IMR-90 (cell line): ENCODE measurements around the gene TAPT1. TPM values are rescaled to one million over a fixed set of nuclear protein-coding genes. Genes with fewer than 3 reads are reported as not detected.

Experiments used
- ATAC-seq: fragments of 200-7000 bp; cut with Tn5 transposase; 2 replicates; pipeline ENCODE4 v1.9.1; 2020; ENCODE audit warnings: low read depth, mild to moderate bottlenecking, moderate library complexity
- BruUV-seq: library from RNA; stranded (reverse); fragments of 400-500 nt; replicated peaks from 2 replicates; lab custom pipeline; 2021; lab: Mats Ljungman, UMichigan
- CTCF ChIA-PET: fragments of 300-600 bp; formaldehyde crosslinking; extraction: SDS; loops from one replicate; lab custom pipeline; 2021; ENCODE audit warnings: antibody characterized with exemption; lab: Yijun Ruan, JAX
- POLR2A ChIA-PET: fragments of 300-600 bp; sonication (Branson Sonifier 250); formaldehyde crosslinking; loops from one replicate; lab custom pipeline; 2022; ENCODE audit warnings: antibody characterized with exemption; ENCODE audit not compliant: unreplicated experiment; lab: Charles Lee
- DNase-seq: peaks from one replicate; pipeline ENCODE4 v3.0.0; 2013
- H2AFZ ChIP-seq: replicated peaks from 2 replicates; pipeline ENCODE3; 2013; ENCODE audit warnings: low read length, mild to moderate bottlenecking; ENCODE audit not compliant: poor library complexity
- H2AK5ac ChIP-seq: 2 replicates; pipeline ENCODE4 v1.6.1; 2013; ENCODE audit warnings: low read depth, low read length, inconsistent platforms
- H2AK9ac ChIP-seq: replicated peaks from 2 replicates; pipeline ENCODE3; 2013; ENCODE audit warnings: mild to moderate bottlenecking, low read depth, low read length, moderate library complexity; ENCODE audit not compliant: poor library complexity
- H2BK120ac ChIP-seq: 2 replicates; pipeline ENCODE4 v1.6.1; 2013; ENCODE audit warnings: low read depth, low read length, inconsistent platforms
- H2BK15ac ChIP-seq: 3 replicates; pipeline ENCODE4 v1.6.1; 2013; ENCODE audit warnings: low read depth, low read length, inconsistent platforms
- H2BK20ac ChIP-seq: 2 replicates; pipeline ENCODE4 v1.6.1; 2013; ENCODE audit warnings: low read depth, mild to moderate bottlenecking, inconsistent platforms, low read length, moderate library complexity
- H2BK5ac ChIP-seq: 2 replicates; pipeline ENCODE4 v1.6.1; 2013; ENCODE audit warnings: mild to moderate bottlenecking, low read depth, low read length, inconsistent platforms; ENCODE audit not compliant: poor library complexity, severe bottlenecking
- H3K14ac ChIP-seq: replicated peaks from 2 replicates; pipeline ENCODE4 v1.6.1; 2013; ENCODE audit warnings: low read depth, low read length, inconsistent platforms
- H3K18ac ChIP-seq: 2 replicates; pipeline ENCODE4 v1.6.1; 2013; ENCODE audit warnings: low read depth, low read length, control low read depth
- H3K23ac ChIP-seq: 2 replicates; pipeline ENCODE4 v1.6.1; 2013; ENCODE audit warnings: low read depth, low read length, inconsistent platforms
- H3K27ac ChIP-seq: 2 replicates; pipeline ENCODE4 v1.5.1; 2013; ENCODE audit warnings: mild to moderate bottlenecking, control low read depth, low read length; ENCODE audit not compliant: insufficient read depth
- H3K27me3 ChIP-seq: 2 replicates; pipeline ENCODE4 v1.6.1; 2013; ENCODE audit warnings: low read length; ENCODE audit not compliant: control insufficient read depth, insufficient read depth
- H3K36me3 ChIP-seq: 2 replicates; pipeline ENCODE4 v1.6.1; 2013; ENCODE audit warnings: low read length, mixed read lengths; ENCODE audit not compliant: control insufficient read depth, insufficient read depth
- H3K4ac ChIP-seq: 2 replicates; pipeline ENCODE4 v1.6.1; 2013; ENCODE audit warnings: low read depth, low read length, inconsistent platforms
- H3K4me1 ChIP-seq: 2 replicates; pipeline ENCODE4 v1.6.1; 2013; ENCODE audit warnings: low read length, mixed read lengths; ENCODE audit not compliant: control insufficient read depth, insufficient read depth
- H3K4me2 ChIP-seq: 2 replicates; pipeline ENCODE4 v1.6.1; 2013; ENCODE audit warnings: low read depth, mild to moderate bottlenecking, control low read depth, low read length, moderate library complexity
- H3K4me3 ChIP-seq: 2 replicates; pipeline ENCODE4 v1.5.1; 2013; ENCODE audit warnings: low read depth, mild to moderate bottlenecking, control low read depth, low read length, moderate library complexity; ENCODE audit not compliant: insufficient read depth
- H3K56ac ChIP-seq: 2 replicates; pipeline ENCODE4 v1.6.1; 2013; ENCODE audit warnings: low read length, inconsistent platforms; ENCODE audit not compliant: insufficient read depth; ENCODE audit errors: extremely low read depth
- H3K79me1 ChIP-seq, 2 experiments: 2 replicates each; pipeline ENCODE4 v1.6.1; 2013; ENCODE audit warnings: low read length in 2 of 2, inconsistent platforms in 1 of 2, low read depth in 1 of 2
- H3K9ac ChIP-seq: 2 replicates; pipeline ENCODE4 v1.6.1; 2013; ENCODE audit warnings: low read depth, low read length, control low read depth
- H3K9me1 ChIP-seq: 2 replicates; pipeline ENCODE4 v1.6.1; 2013; ENCODE audit warnings: low read length, inconsistent platforms; ENCODE audit not compliant: insufficient read depth
- H3K9me3 ChIP-seq: 2 replicates; pipeline ENCODE4 v1.6.1; 2013; ENCODE audit warnings: low read length; ENCODE audit not compliant: control insufficient read depth, insufficient read depth
- H4K20me1 ChIP-seq: 2 replicates; pipeline ENCODE4 v1.6.1; 2013; ENCODE audit warnings: low read length, inconsistent platforms; ENCODE audit not compliant: insufficient read depth
- H4K5ac ChIP-seq: 2 replicates; pipeline ENCODE4 v1.6.1; 2013; ENCODE audit warnings: mild to moderate bottlenecking, low read depth, low read length, control low read depth
- H4K8ac ChIP-seq, 2 experiments: 2 replicates each; pipeline ENCODE4 v1.6.1; 2013; ENCODE audit warnings: low read depth in 2 of 2, low read length in 2 of 2, control low read depth in 1 of 2, inconsistent platforms in 1 of 2
- H4K91ac ChIP-seq: 2 replicates; pipeline ENCODE4 v1.6.1; 2013; ENCODE audit warnings: low read depth, low read length, inconsistent platforms; ENCODE audit not compliant: insufficient read depth
- BHLHE40 ChIP-seq: fragments of 150-350 bp; IDR thresholded peaks from 2 replicates; pipeline ENCODE4 v1.6.1; 2016; ENCODE audit warnings: mild to moderate bottlenecking, low read depth, low read length
- CHD1 ChIP-seq: IDR thresholded peaks from 2 replicates; pipeline ENCODE4 v1.6.1; 2012; ENCODE audit warnings: low read depth, low read length, improper control_type of control experiment
- ELK1 ChIP-seq: fragments of 150-350 bp; IDR thresholded peaks from 2 replicates; pipeline ENCODE4 v1.6.1; 2016; ENCODE audit warnings: low read depth, mild to moderate bottlenecking, low read length, moderate library complexity, borderline replicate concordance
- MAFK ChIP-seq: IDR thresholded peaks from 2 replicates; pipeline ENCODE4 v1.6.1; 2012; ENCODE audit warnings: low read depth, low read length, improper control_type of control experiment
- MXI1 ChIP-seq: IDR thresholded peaks from 2 replicates; pipeline ENCODE4 v1.6.1; 2012; ENCODE audit warnings: low read depth, mild to moderate bottlenecking, low read length, moderate library complexity, borderline replicate concordance
- NFE2L2 ChIP-seq: fragments of 150-350 bp; IDR thresholded peaks from 2 replicates; pipeline ENCODE4 v1.6.1; 2016; ENCODE audit warnings: low read depth, mild to moderate bottlenecking, low read length
- POLR2A ChIP-seq: IDR thresholded peaks from 2 replicates; pipeline ENCODE4 v1.6.1; 2012; ENCODE audit warnings: mild to moderate bottlenecking, low read depth, low read length
- RAD21 ChIP-seq: IDR thresholded peaks from 2 replicates; pipeline ENCODE4 v1.6.1; 2012; ENCODE audit warnings: low read length, improper control_type of control experiment
- RCOR1 ChIP-seq: IDR thresholded peaks from 2 replicates; pipeline ENCODE4 v1.6.1; 2012; ENCODE audit warnings: mild to moderate bottlenecking, low read length, improper control_type of control experiment; ENCODE audit not compliant: insufficient replicate concordance
- SMC3 ChIP-seq: fragments of 150-350 bp; IDR thresholded peaks from 2 replicates; pipeline ENCODE4 v1.6.1; 2016; ENCODE audit warnings: low read depth, mild to moderate bottlenecking, antibody characterized with exemption, low read length, moderate library complexity
- USF2 ChIP-seq: fragments of 150-350 bp; IDR thresholded peaks from 2 replicates; pipeline ENCODE4 v1.6.1; 2017; ENCODE audit warnings: mild to moderate bottlenecking, antibody characterized with exemption, low read length, low read depth
- WGBS, 2 experiments: methylation state at CpG; one replicate each; pipeline versions ENCODE4 v1.1.5 to v1.1.7; 2013; ENCODE audit warnings: missing lambda C conversion rate in 2 of 2; ENCODE audit not compliant: insufficient read length in 1 of 2; ENCODE audit errors: extremely low coverage in 2 of 2; 5-methylcytosine and 5-hydroxymethylcytosine counted together
- dilution Hi-C: fragments of 300-500 bp; cut with HindIII; formaldehyde crosslinking; loops from one replicate; pipeline ENCODE4 v1.14.3; 2018; ENCODE audit warnings: low sequenced_read_pairs; ENCODE audit not compliant: unreplicated experiment
- in situ Hi-C: fragments of 300-500 bp; cut with MboI; formaldehyde crosslinking; loops from 3 replicates; pipeline ENCODE4 v1.14.3; 2019; ENCODE audit warnings: low sequenced_read_pairs, inconsistent platforms, mixed read lengths
- intact Hi-C: fragments of 100-400 bp; cut with micrococcal nuclease; formaldehyde crosslinking; loops from 2 replicates; pipeline ENCODE4 v1.10.0; 2022
- polyA plus RNA-seq, 3 experiments: library from polyadenylated mRNA; depleted of rRNA; stranded (reverse); fragments of >200 nt; gene quantifications; 2 replicates each; pipeline ENCODE4 v1.2.3, GENCODE V29; 2012; ENCODE audit warnings: low replicate concordance in 1 of 3
- total RNA-seq: library from RNA; depleted of rRNA; stranded (reverse); fragments of >200 nt; gene quantifications from 2 replicates; pipeline ENCODE4 v1.2.3, GENCODE V29; 2012

The TAPT1 gene
- total and polyA plus RNA-seq, 2 of the 4 experiments (the other 2 are of a cell fraction): 5.6 to 12.2 TPM

GRCh38 chr4:16119981-16120380 lies 106.3 kb downstream of the TAPT1 start:
- Histone ChIP-seq H3K79me1 (no peaks in the 10 kb centered on the region), H3K36me3 (no peaks in the 10 kb centered on the region), H3K4me3 (no peak overlapping the region), H3K18ac (no peak overlapping the region), H4K91ac (no peak overlapping the region), H2AK5ac (no peak overlapping the region), H3K23ac (no peak overlapping the region), H3K9me1 (peaks cover 4% of the 10 kb centered on the region; the same call in 1 of the 2 replicates), H3K27ac (no peak overlapping the region), H3K9me3 (no peaks in the 10 kb centered on the region), H4K5ac (no peak overlapping the region), H3K14ac (no peak overlapping the region), H2BK20ac (no peak overlapping the region), H3K4me2 (no peak overlapping the region), H2AK9ac (no peak overlapping the region), H2BK5ac (no peak overlapping the region), H2BK120ac (no peak overlapping the region), H2AFZ (no peak overlapping the region), H3K27me3 (peaks cover 28% of the 10 kb centered on the region), H3K4me1 (no peaks in the 10 kb centered on the region), H4K8ac (no peak overlapping the region), H3K4ac (no peak overlapping the region), H3K9ac (no peak overlapping the region), H4K20me1 (no peaks in the 10 kb centered on the region), H3K56ac (no peak overlapping the region), H2BK15ac (no peak overlapping the region)
- ATAC-seq (no peak), DNase-seq (no peak)
- BruUV-seq: no TSS peak
- intact Hi-C loops (no loop called here), dilution Hi-C loops (no loop called here), in situ Hi-C loops (no loop called here)
- WGBS, 2 experiments: 60% methylated on average over 2 of the region's 4 CpGs; no CpG with 5 or more reads in 1 of the 2 experiments
- ChIA-PET CTCF (no interaction called here), POLR2A (no interaction called here)
- TF ChIP-seq BHLHE40 (no peak), RCOR1 (no peak), USF2 (no peak), SMC3 (no peak), POLR2A (no peak), RAD21 (no peak), ELK1 (no peak), NFE2L2 (no peak), MXI1 (no peak), CHD1 (no peak), MAFK (no peak)
